HL-60 (cell line): Measurements from ENCODE around the gene ERGIC1.

Source experiments
- DNase-seq, 2 experiments: peaks; one replicate each; pipeline ENCODE4 v3.0.0-alpha.2; 2010 to 2020; ENCODE audit warnings: low read depth in 1 of 2, low spot score in 1 of 2
- H3K27ac ChIP-seq: fragments of 250-450 bp; sonication (Bioruptor Pico); replicated peaks from 2 replicates; pipeline ENCODE4 v1.5.1; 2020; ENCODE audit warnings: mild to moderate bottlenecking, moderate library complexity
- H3K27me3 ChIP-seq: fragments of 250-450 bp; sonication (Bioruptor Pico); 2 replicates; pipeline ENCODE4 v1.5.1; 2021; ENCODE audit warnings: mild to moderate bottlenecking, moderate library complexity; ENCODE audit not compliant: insufficient read depth, poor library complexity, severe bottlenecking
- H3K4me3 ChIP-seq: replicated peaks from 2 replicates; pipeline ENCODE4 v1.5.1; 2011; ENCODE audit warnings: mild to moderate bottlenecking, control low read depth, low read length; ENCODE audit not compliant: insufficient read depth
- CTCF ChIP-seq: IDR thresholded peaks from one replicate; pipeline ENCODE4 v1.5.1; 2011; ENCODE audit warnings: low read length, control low read depth, inconsistent platforms; ENCODE audit not compliant: insufficient read depth
- GABPA ChIP-seq: IDR thresholded peaks from 2 replicates; pipeline ENCODE4 v1.6.1; 2012; ENCODE audit warnings: low read depth
- POLR2AphosphoS5 ChIP-seq: IDR thresholded peaks from 2 replicates; pipeline ENCODE4 v1.6.1; 2012; ENCODE audit warnings: low read depth
- SPI1 ChIP-seq: IDR thresholded peaks from 2 replicates; pipeline ENCODE4 v1.6.1; 2012; ENCODE audit warnings: low read depth, mild to moderate bottlenecking, borderline replicate concordance
- TF ChIP-seq, protein P1 (sequence below): IDR thresholded peaks from 2 replicates; pipeline ENCODE4 v1.6.1; 2012; ENCODE audit warnings: low read depth; ENCODE audit not compliant: insufficient replicate concordance

The ERGIC1 gene

GRCh38 chr5:172972552-172972951, 138.5 kb downstream of the ERGIC1 start:
- Histone ChIP-seq H3K27ac (no peak overlapping the region), H3K27me3 (no peaks in the 10 kb centered on the region), H3K4me3 (no peak overlapping the region)
- DNase-seq: no peak
- TF ChIP-seq POLR2AphosphoS5 (no peak), GABPA (no peak)

DNA sequence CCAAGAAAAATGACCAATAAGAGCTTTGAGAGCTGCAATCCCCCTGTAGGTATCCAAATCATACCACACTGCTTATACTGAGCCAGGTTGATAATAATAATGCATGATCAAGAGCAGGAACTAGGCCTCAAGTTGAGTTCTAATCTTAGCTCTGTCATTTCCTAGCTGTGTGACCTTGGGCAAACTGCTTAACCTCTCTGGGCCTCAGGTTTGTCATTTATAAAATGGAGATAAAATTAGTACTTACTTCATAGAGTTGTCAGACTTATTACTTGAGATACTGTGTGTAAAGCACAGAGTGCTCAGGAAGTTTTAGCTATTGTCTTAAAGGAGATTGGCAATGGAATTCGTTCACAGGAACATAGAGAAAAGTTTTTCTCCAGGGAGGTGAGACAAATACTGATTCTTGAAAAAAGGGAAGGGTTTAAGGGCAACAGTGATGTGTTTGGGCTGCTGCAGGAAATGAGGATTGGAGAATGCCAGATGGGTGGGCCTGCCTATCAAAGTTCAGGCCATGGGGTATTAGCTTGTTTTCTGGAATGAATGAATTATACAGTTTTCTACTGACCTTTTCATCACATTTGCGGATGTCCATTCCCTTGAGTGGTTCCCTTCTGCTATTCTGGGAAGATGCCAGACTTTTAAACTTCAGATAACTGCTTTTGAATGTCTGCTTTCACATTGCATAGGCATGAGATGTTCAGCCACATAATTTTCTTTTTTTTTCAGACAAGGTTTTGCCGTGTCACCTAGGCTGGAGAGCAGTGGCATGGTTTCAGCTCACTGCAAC, 139.3 kb downstream of the ERGIC1 start:
- Histone ChIP-seq H3K27ac (no peak overlapping the region), H3K27me3 (no peaks in the 10 kb centered on the region), H3K4me3 (no peak overlapping the region)
- TF ChIP-seq SPI1 (no peak), POLR2AphosphoS5 (no peak), CTCF (no peak), GABPA (no peak)
- DNase-seq: no peak

DNA sequence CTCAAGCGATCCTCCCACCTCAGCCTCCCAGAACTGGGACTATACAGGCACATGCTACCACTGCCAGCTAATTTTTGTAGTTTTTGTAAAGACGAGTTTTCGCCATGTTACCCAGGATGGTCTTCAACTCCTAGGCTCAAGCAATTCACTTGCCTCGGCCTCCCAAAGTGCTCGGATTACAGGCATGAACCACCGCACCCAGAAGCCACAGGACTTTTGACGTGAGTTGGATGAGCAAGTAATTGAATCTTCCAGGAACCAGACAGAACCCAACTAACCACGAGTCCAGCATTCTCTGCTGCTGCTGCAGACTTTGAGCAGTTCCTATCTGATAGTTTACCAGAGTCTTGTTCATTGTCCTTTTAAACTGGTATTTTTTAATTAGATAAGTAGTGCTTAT, 139.9 kb downstream of the ERGIC1 start:
- Histone ChIP-seq H3K27me3 (no peaks in the 10 kb centered on the region), H3K27ac (no peak overlapping the region), H3K4me3 (no peak overlapping the region)
- DNase-seq: no peak
- TF ChIP-seq GABPA: no peak
- TF ChIP-seq, protein P1, sequence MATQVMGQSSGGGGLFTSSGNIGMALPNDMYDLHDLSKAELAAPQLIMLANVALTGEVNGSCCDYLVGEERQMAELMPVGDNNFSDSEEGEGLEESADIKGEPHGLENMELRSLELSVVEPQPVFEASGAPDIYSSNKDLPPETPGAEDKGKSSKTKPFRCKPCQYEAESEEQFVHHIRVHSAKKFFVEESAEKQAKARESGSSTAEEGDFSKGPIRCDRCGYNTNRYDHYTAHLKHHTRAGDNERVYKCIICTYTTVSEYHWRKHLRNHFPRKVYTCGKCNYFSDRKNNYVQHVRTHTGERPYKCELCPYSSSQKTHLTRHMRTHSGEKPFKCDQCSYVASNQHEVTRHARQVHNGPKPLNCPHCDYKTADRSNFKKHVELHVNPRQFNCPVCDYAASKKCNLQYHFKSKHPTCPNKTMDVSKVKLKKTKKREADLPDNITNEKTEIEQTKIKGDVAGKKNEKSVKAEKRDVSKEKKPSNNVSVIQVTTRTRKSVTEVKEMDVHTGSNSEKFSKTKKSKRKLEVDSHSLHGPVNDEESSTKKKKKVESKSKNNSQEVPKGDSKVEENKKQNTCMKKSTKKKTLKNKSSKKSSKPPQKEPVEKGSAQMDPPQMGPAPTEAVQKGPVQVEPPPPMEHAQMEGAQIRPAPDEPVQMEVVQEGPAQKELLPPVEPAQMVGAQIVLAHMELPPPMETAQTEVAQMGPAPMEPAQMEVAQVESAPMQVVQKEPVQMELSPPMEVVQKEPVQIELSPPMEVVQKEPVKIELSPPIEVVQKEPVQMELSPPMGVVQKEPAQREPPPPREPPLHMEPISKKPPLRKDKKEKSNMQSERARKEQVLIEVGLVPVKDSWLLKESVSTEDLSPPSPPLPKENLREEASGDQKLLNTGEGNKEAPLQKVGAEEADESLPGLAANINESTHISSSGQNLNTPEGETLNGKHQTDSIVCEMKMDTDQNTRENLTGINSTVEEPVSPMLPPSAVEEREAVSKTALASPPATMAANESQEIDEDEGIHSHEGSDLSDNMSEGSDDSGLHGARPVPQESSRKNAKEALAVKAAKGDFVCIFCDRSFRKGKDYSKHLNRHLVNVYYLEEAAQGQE: no peak
- no peak for TF ChIP-seq POLR2AphosphoS5
- TF ChIP-seq SPI1: no peak
- no peak for TF ChIP-seq CTCF

GRCh38 chr5:172975289-172975688, 141.2 kb downstream of the ERGIC1 start:
- TF ChIP-seq, protein P1: no peak
- TF ChIP-seq CTCF (no peak), GABPA (no peak), POLR2AphosphoS5 (no peak), SPI1 (no peak)
- Histone ChIP-seq H3K27me3 (no peaks in the 10 kb centered on the region), H3K27ac (no peak overlapping the region), H3K4me3 (no peak overlapping the region)
- no peak for DNase-seq
